Retinal pigment epithelial cell (primary cell): Measurements from ENCODE around the gene DMRTB1.

Experiments used
- DNase-seq: peaks from one replicate; pipeline ENCODE4 v3.0.0-alpha.2; 2010; ENCODE audit warnings: low read depth
- H3K4me3 ChIP-seq: 2 replicates; pipeline ENCODE4 v1.5.1; 2011; ENCODE audit warnings: mild to moderate bottlenecking, low read length, control low read depth, moderate library complexity
- CTCF ChIP-seq: conservative IDR thresholded peaks from 2 replicates; pipeline ENCODE4 v1.5.1; 2011; ENCODE audit warnings: low read depth, low read length, control low read depth, inconsistent platforms

The DMRTB1 gene

GRCh38 chr1:53447413-53447812 lies 11.8 kb upstream of the DMRTB1 start:
- TF ChIP-seq CTCF = no peak
- DNase-seq = no peak
- no peak overlapping the region for H3K4me3 ChIP-seq

- no peak for TF ChIP-seq CTCF
Measured at GRCh38 chr1:53448241-53448841, 10.9 kb upstream of the DMRTB1 start.

GRCh38 chr1:53449021-53449420 lies 10.2 kb upstream of the DMRTB1 start:
- no peak for TF ChIP-seq CTCF
- H3K4me3 ChIP-seq = no peak overlapping the region
- peak; percentile 89 for DNase-seq

More at GRCh38 chr1:53448241-53448841, 10.9 kb upstream of the DMRTB1 start:
- H3K4me3 ChIP-seq = no peak overlapping the region
- no peak for DNase-seq

- no peak for DNase-seq
- no peak overlapping the region for H3K4me3 ChIP-seq
- no peak for TF ChIP-seq CTCF
Measured at GRCh38 chr1:53449693-53450092, 9.5 kb upstream of the DMRTB1 start.

- H3K4me3 ChIP-seq = no peak overlapping the region
- DNase-seq = no peak
- TF ChIP-seq CTCF = peak; percentile 54
Measured at GRCh38 chr1:53450225-53450624, 9.0 kb upstream of the DMRTB1 start.

GRCh38 chr1:53454019-53454418 lies 5.2 kb upstream of the DMRTB1 start:
- DNase-seq = no peak
- no peak for TF ChIP-seq CTCF
- no peak overlapping the region for H3K4me3 ChIP-seq

- TF ChIP-seq CTCF = no peak
- no peak for DNase-seq
- H3K4me3 ChIP-seq = no peak overlapping the region
Measured at GRCh38 chr1:53455364-53455991, 3.7 kb upstream of the DMRTB1 start.
